ENCODE data around the gene C8G.

C8G gene

DNA sequence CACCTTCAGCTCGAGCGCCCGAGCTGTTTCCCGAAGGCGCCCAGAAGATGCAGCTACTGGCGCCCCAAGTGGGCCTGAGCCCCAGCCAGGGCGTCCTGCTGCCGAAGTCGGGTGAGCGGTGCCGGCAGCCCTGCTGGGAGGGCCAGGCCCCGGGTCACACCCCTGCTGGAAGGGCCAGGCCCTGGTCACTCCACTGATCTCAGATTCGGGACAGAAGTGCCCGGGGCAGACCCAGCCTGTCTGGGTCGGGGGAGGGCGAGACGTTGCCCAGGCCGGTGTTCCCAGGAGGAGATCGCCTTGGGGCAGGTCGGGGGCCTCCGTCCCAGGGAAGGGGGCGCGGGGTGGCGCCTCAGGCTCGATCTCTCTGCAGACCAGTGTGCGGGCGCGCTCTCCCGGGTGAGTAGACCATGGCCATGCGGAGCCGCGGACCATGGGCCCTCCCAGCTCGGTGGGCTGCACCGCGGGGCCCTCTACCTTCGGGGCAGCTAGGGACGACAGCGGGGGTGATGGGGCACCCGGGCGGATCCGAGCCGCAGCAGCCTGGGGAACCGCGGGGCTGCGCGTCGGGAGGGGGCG is 40.1 kb downstream of the C8G start:
- DNase-seq, result no peak

DNA sequence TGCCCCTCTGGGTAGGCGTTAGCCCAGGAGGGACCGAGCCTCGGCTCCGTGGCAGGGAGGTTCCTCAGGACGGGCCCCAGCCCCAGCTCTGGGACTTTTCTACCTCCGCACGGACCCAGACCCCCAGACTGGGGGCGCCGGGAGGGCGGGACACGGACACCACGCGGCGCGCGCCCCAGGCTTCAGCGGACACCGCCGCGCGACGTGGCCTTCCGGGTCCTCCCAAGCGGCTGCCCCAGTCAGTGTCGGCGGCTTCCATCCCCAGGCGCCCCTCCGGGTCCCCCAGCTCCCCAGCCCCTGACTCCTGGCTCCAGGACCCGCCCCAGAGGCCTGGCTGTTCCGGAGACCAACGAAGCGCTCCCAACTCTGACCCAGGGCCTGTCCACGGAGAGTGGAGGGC is 40.8 kb downstream of the C8G start:
- DNase-seq, result no peak

DNA sequence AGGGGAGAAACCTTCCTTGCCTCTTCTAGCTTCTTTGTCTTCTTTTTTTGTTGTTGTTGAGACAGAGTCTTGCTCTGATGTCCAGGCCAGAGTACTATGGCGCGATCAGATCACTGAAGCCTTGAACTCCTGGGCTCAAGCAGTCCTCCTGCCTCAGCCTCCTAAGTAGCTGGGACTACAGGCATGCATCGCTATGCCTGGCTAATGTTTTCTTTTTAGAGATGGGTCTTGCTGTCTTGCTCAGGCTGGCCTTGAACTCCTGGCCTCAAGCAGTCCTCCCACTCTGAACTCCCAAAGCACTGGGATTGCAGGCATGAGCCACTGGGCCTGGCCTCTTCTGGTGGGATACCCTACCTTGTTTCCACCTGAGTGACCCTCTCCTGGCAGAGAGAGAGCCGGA is 43.8 kb downstream of the C8G start:
- no peak for DNase-seq

DNA sequence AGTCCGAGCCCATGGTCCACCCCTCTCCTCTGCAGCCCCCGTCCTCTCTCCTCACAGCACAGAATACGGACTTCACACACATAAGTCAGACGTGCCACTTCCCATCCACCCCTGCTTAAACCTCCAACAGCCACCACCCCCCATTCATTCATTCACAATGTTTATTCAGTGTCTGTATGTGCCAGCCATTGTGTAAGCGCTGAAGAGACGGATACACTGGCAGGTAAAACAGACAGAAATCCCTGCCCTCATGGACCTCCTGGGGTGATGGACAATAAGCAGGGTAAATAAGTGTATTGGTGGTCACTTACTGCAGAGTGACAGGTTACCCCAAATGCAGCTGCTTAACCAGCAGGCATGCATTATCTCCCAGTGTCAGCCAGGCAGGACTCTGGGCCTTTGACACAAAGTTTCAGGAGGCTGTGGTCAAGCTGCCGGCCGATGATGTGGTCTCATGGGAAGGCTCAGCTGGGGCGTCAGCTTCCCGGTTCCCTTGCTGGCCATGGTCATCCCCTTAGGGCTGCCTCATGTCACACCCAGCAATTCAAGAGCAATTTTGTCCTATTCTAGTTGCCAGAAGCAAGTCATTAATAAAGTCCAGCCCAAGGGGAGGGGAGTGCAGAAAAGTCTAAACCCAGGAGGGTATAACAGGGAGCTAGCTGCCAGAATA is 45.3 kb downstream of the C8G start:
- no peak for DNase-seq

DNA sequence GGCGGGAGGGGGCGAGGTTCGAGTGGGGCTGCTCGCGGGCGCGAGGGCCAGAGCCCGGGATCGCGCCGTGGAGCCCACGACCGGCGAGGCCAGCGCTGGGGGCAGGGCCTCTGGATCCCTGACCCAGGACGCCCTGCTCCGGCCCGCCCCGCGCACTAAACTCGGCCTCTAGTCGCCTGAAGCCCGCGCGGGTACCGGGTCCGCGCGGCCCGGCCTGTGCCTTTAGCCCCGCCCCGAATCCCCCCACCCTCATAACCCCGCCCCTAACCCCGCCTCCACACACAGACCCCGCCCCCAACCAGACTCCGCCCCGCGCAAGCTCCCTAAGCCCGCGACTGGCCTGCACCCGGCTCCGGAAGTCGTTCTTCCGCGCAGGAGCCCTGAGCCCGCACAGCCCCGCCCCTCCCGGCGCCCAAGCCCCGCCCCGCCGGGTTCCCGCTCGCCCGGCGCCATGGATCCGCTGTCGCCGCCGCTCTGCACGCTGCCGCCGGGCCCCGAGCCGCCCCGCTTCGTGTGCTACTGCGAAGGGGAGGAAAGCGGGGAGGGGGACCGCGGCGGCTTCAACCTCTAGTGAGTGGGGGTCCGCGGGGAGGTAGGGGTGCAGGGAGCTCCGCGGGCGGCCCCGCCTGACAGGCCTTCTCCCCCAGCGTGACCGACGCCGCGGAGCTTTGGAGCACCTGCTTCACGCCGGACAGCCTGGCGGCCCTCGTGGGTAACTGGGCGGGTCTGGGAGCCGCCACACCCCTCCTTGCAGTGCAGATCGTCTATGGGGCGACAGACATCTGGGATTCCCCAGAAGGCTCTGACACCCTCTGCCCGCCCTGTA is 47.2 kb downstream of the C8G start, which contains the start of gene PAXX:
PAXX (plus strand) TSS at position 430 of the 826 bp plus-strand sequence; CDS start at position 452, 22 bp downstream.
- peak; percentile 91 to 93 for DNase-seq

DNA sequence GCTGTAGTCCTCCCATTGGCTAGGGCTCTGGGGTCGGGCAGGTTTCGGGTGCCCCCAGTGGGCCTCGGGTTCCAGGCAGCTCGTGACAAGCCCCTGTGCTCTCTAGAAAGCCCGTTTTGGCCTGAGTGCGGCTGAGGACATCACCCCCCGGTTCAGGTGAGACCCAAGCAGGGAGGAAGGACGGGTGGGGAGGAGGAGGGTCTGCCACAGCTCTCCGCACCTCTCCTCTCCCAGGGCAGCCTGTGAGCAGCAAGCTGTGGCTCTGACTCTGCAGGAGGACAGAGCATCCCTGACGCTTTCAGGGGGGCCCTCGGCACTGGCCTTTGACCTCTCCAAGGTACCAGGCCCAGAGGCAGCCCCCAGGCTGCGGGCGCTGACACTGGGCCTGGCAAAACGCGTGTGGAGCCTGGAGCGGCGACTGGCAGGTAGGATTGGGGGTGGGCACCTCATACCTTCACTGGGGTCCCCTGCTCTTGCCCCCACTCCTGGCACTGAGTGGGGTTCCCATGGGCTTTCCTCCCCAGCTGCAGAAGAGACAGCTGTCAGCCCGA is 47.9 kb downstream of the C8G start:
- no peak for DNase-seq

DNA sequence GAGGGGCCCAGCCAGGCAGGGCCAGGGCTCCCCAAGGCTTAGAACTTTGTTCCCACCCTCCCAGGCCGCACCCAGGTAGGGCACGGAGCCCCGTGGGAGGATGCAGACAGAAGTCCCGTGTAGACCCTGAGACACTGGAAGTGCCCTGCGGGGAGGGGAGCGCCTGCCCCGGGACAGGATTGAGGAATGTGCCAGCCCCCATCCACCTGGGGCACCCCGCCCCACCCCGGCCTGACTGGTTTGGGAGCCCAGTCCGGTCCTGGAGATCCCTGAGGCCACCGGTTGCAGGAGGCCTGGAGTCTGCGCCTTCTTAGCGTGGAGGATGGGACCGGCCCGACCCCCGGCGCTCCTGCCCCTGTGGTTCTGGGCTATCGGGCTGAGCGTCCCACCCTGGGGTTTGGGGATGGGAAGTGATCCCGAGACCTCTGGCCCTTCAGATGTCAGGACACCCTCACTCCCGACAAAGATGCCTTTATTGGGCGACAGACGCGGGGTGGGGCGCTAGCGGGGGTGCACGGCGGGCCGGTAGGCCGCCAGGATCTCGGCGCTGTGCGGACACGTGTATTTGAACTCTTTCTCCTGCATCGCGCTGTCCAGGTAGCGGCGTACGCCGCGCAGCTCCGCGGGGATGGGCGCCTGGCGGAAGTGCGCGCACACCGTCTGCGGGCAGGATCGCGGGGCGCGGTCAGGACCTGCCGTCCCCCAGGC is 49.3 kb downstream of the C8G start:
- DNase-seq, result no peak

DNA sequence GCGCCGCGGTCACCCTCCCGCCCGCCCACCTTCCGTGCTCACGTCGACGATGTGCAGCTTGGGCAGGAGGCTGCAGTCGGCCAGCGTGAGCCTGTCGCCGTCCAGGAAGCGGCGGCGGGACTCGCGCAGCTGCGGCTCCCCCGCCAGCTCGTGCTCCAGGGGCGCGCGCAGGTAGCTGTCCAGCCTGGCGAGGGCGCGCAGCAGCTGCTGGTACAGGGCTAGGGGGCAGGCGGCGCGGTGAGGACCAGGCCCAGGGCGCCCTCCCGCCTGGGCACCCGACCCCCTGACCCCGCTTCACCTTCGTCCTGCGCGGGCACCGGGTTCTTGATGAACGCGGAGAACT is 49.8 kb downstream of the C8G start:
- no peak for DNase-seq

DNA sequence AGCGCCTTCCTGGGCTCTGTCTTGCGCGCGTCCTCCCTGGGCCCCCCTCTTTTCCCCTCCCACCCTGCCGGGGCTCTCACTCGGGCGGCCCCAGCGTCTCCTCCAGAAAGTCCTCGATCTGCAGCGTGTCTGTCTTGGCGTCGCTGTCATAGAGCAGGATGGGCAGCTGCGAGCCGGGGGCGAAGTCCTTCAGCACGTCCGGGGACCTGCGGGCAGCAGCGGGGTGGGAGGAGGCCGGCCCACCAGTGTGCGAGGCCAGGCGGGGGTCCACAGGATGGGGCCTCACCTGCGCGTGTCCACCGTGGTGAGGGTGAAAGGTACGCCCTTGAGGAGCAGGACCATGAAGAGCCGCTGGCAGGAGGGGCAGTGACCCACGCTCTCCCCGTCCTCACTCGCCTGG is 50.3 kb downstream of the C8G start:
- DNase-seq, result no peak

DNA sequence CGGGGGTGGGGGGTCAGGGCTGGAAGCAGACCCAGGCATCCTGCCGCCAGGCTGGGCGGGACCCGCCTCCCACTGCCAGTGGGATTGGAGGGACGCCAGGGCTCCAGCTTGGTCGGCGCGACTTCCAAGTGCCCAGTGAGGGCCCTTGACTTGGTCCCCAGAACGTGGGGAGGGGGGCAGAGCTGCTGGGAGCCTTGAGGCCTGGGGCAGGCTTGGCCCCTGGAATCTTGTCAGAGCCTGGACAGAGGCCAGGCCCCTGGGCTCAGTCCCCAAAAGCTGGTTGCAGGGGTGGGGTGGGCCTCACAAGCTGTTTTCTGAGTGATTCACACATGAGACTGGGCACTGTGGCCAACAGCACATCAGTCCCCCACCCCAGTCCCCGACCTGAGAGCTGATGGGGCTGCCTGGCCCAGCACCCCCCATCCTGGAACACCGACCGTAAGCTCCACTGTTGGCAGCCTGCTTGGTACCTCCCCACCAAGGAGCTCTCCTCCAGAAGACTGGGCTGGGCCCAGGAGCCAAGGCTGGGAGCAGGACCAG is 50.8 kb downstream of the C8G start:
- DNase-seq, result no peak
